ENCODE results near the gene NUAK2.
"Not testable (repeated sequence)": the region's sequence is repeated elsewhere in the genome, so short reads cannot be mapped to it uniquely, and the experiment has no call there.

The NUAK2 gene

GRCh38 chr1:205294175-205294917 lies 27.2 kb downstream of the NUAK2 start:
- no peak for DNase-seq

DNA sequence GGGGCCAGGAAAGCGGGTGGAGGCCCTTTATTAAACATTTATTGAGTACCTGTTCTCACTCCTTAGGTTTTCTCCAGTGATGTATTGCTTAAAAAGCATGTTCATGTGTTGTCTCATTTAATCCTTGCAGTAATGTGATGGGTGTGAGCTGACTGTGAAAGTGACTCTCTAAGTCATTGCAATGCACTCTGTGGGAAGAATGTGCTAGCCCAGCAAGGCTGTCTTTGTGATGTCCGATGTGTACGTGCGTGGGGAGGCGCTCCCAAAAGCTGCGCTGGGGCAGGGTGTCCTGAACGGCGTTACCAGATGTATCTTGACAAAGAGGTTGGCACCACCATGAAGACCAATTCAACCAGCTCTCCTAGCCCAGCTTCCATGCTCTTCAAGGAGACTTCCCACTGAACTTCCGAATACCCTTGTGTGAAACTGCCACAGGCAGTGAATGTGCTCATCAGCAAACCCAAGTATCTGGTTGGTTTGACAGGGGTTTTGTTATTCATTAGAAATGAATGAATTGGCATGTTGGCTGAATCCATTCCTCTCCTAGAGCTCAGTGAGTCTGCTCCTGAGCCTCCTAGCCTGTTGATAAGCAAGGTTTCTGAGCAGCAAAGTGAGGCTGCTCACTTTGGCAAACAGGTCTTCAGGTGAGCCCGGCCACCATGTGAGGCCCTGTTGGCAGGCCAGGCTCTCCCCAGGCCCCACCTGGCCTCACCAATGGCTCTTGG lies 28.0 kb downstream of the NUAK2 start:
- DNase-seq, result no peak

- no peak for DNase-seq
These were observed 29.9 kb downstream of the NUAK2 start for GRCh38 chr1:205291596-205291995.

DNA sequence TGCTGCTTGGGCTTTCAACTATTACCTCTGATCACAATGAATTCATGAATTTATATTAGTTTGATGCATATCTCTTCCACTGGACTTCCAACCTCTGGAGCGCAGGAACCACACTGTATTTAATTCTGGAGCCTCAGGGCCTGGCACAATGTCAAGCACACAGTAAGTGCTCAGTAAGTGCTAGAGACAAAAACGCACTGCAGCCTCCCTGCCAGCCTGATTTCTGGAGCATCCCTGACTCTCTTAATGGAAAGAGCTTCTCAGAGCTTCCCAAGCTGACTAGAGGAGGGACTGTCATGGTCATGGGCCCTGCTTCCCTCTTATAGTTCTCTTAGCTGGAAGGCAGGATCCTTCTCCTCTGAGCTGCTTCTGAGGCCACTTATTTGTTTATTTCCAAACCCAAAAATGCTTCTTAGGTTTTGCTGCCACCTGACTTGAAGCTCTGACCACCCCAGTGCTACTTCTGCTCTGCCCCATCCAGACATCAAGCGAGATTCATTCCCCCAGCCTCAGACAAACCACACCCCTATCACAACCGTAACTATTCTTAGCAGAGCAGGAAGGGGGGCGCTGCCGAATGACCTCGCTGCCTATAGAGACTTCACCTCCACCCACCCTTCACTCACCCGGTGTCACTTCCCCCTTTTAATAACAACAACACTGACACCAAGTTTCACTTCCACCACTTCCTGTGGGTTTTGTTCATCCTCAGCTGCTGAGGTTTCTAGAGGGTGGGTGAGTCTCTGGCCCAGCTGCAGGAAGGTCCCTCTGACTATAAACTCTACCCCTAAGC lies 33.6 kb downstream of the NUAK2 start:
- no peak for DNase-seq

GRCh38 chr1:205287076-205287475 lies 34.5 kb downstream of the NUAK2 start:
- no peak for DNase-seq

GRCh38 chr1:205286335-205286950 lies 35.1 kb downstream of the NUAK2 start:
- DNase-seq, result no peak

- DNase-seq, result no peak
These were observed 36.0 kb downstream of the NUAK2 start for GRCh38 chr1:205285381-205286101.

DNA sequence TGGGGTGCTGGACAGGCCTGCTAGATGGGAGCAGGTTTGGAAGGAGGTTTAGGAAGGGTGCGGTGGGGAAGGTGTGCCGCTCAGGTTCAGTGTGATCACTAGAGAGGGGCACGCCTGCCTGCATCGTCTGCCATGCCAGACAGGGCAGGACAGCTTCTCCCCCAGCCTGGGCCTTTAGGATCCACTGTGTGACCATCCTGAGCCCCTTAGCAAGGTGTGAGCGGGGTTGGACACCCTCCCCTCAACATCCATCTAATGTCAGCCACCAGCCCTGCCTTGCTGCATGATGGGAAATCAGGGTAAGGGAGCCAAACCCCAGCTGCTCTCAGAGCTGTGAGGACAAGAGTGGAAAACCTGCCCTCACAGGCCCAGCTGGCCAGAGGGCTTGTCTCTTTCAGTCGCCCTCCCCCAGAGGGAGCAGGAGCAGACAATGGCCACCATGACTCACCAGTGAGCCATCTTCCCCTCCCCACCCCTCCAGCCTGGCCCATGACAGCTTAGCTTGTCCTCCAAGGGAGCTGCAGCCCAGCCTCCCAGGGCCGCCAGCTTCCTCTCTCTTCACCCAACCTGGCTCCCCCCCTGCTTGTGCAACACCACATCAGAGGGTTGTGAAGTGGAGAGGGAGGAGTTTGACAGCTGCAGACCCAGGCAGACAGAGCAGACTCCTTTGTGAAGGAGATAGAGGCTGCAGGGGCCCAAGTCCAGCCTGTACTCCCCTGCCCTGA lies 37.0 kb downstream of the NUAK2 start:
- peak; percentile 61 for DNase-seq

DNA sequence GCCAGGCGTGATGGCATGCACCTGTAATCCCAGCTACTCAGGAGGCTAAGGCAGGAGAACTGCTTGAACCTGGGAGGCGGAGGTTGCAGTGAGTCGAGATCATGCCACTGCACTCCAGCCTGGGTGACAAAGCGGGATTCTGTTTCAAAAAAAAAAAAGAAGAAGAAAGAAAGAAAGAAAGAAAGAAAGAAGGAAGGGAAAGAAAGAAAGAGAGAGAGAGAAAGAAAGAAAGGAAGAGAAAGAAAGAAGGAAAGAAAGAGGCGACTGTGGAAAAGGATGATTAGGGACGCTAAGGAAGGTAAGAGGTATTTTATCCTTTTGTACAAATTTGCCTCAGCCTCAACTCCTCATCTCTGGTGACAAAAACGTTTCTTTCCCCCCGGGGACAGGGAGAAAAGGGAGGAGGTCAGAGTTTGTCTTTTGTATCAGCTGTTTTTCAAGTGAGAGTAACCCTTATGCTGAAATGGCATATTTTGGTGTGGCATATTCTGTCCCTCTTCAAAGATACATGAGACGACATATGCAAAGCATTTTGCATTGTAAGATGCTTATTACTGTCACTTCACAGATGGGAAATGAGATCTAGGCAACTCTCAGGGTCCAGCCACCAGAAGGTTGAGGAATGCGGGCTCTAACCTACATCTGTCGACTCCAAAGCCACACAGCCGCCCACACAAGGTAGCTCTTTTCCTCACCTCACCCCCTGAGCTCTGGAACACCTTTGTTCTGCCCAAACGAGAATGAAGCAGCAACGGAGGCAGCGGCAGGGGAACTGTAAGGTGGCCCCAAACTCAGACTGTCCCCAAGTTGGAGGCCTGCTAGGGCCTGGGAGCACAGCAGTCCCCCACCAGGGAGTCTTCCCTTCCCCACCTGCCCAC lies 38.0 kb downstream of the NUAK2 start:
- no peak for DNase-seq

- DNase-seq, result not testable (repeated sequence)
These were observed 40.7 kb downstream of the NUAK2 start for GRCh38 chr1:205280666-205281395.

DNA sequence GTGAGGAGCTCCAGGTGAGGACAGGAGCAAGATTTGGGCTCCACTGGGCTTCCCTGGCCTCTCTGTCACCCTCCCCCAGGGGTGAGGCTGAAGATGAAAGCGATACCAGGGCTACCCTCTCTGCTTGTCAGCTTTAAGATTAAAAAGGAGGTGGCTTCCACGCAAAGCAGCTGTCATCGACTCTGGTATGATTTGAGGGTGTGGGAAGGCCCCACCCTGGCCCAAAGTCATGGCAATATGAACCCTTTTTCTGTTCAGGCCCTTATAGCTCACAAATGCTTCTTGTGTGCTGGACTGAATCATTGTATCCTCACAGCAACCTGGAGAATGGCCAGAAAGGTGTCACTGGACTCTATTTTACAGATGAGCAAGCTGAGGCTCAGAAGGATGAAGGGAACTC lies 41.6 kb downstream of the NUAK2 start:
- DNase-seq, result no peak

DNA sequence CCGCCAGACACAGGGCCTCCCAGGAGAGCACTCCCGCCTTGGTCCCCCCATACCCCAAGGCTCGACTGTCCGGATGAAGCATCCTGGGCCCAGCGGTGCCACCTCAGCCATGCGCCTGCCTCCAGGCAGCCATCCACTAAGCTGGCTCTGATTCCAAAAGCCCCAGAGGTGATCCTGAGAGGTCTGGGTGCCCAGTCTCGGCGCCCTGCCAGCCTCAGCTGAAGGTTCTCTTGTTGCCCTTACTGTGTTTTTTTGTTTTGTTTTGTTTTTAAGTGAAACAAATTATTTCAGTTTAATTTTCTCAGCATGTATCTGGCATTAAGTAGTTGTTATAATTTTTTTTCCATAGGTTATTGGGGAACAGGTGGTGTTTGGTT lies 44.9 kb downstream of the NUAK2 start:
- no peak for DNase-seq

GRCh38 chr1:205275916-205276688 lies 45.4 kb downstream of the NUAK2 start:
- no peak for DNase-seq

DNA sequence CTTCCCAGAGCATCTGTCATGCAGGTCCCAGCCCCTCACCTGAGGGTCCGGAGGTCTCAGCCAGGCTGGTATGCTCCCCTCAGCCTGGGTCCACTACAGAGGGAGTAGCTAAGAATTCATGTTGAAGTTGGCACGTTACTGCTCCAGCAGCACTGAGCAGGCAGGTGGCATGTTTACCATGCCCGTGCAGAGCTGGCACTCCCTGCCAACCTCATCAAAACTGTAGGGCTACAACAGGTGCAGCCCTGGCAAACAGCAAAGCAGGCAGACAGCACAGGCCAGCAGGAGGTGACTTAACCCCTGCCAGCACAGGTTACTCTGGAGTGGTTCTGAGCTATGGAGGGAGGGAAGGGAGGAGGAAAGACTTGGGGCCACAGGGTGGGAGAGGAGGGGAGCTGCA lies 46.4 kb downstream of the NUAK2 start:
- no peak for DNase-seq

GRCh38 chr1:205274041-205274691 lies 47.4 kb downstream of the NUAK2 start:
- DNase-seq, result no peak

GRCh38 chr1:205273551-205273982 lies 48.0 kb downstream of the NUAK2 start:
- DNase-seq, result peak; percentile 50

DNA sequence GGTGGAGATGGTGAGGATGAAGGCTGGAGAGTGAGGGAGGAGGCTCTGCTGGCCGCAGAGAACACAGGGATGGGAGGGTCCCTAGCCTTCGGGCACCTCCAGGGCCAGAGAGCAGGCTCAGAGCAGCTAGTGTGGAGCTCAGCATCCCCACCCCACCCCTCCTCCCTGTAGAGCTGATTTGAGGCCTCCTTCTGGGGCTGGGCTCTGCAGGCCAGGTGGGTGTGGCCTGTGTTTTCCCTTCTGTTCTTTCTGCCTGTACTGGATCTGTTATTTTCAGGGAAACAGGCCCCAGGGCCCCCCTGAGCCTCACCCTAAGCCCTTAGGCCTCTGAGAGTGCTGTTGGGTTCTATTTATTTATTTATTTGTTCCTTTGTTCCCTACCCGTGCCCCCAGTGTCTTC lies 49.0 kb downstream of the NUAK2 start:
- DNase-seq, result no peak

DNA sequence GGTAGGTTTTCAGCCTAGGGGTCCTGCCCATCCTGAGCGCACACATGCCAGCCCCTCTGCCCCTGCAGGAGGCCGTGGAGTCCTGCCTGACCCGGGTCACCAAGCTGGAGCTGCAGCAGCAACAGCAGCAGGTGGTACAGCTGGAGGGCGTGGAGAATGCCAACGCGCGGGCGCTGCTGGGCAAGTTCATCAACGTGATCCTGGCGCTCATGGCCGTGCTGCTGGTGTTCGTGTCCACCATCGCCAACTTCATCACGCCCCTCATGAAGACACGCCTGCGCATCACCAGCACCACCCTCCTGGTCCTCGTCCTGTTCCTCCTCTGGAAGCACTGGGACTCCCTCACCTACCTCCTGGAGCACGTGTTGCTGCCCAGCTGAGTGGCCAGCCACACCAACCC lies 49.8 kb downstream of the NUAK2 start:
- DNase-seq, result no peak

DNA sequence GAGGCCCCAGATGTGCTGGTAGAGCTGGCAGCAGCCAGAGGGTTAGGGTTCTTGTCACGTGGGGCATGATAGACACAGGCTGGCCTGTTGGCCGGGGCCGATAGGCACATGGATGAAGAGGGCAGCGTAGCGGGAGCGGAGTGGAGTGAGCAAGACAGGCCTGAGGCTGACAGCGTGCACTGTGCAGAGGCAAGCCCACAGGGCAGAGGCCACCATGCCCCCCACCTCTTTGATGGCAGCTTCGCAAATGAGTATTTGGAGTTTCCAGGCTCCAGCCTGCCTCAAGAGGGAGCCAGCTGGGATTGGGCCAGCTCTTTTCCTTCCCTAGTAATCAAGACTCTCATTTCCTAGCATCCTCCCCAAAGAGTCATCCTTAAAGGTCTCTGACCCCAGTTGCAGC lies 50.3 kb downstream of the NUAK2 start:
- DNase-seq, result no peak

Measured in DMS 273 treated with DMSO at 0.1 percent for 48 hours (cell line).